ENCODE data around the gene FRYL.

The FRYL gene

GRCh38 chr4:48634688-48635308 lies 145.3 kb downstream of the FRYL start:
- in situ Hi-C loops (cut with MboI; ENCODE audit: low sequenced_read_pairs) = no loop called here

GRCh38 chr4:48633657-48634056 lies 146.4 kb downstream of the FRYL start:
- in situ Hi-C loops (cut with MboI; ENCODE audit: low sequenced_read_pairs) = no loop called here

- in situ Hi-C loops (cut with MboI; ENCODE audit: low sequenced_read_pairs) = no loop called here
Observed at GRCh38 chr4:48629458-48629857, 150.6 kb downstream of the FRYL start.

GRCh38 chr4:48623182-48623780 lies 156.8 kb downstream of the FRYL start:
- in situ Hi-C loops (cut with MboI; ENCODE audit: low sequenced_read_pairs) = no loop called here

- in situ Hi-C loops (cut with MboI; ENCODE audit: low sequenced_read_pairs) = no loop called here
Observed at GRCh38 chr4:48620831-48621230, 159.2 kb downstream of the FRYL start.

- in situ Hi-C loops (cut with MboI; ENCODE audit: low sequenced_read_pairs) = no loop called here
Observed at GRCh38 chr4:48620093-48620492, 160.0 kb downstream of the FRYL start.

- in situ Hi-C loops (cut with MboI; ENCODE audit: low sequenced_read_pairs) = no loop called here
Observed at GRCh38 chr4:48604527-48604926, 175.6 kb downstream of the FRYL start.

GRCh38 chr4:48604041-48604440 lies 176.0 kb downstream of the FRYL start:
- in situ Hi-C loops (cut with MboI; ENCODE audit: low sequenced_read_pairs) = no loop called here

- in situ Hi-C loops (cut with MboI; ENCODE audit: low sequenced_read_pairs) = no loop called here
Observed at GRCh38 chr4:48603366-48604003, 176.6 kb downstream of the FRYL start.

- in situ Hi-C loops (cut with MboI; ENCODE audit: low sequenced_read_pairs) = no loop called here
Observed at GRCh38 chr4:48602763-48603162, 177.3 kb downstream of the FRYL start.

GRCh38 chr4:48602222-48602621 lies 177.9 kb downstream of the FRYL start:
- in situ Hi-C loops (cut with MboI; ENCODE audit: low sequenced_read_pairs) = no loop called here

- in situ Hi-C loops (cut with MboI; ENCODE audit: low sequenced_read_pairs) = no loop called here
Observed at GRCh38 chr4:48596336-48596735, 183.7 kb downstream of the FRYL start.

- in situ Hi-C loops (cut with MboI; ENCODE audit: low sequenced_read_pairs) = no loop called here
Observed at GRCh38 chr4:48594180-48594579, 185.9 kb downstream of the FRYL start.

GRCh38 chr4:48591372-48591771 lies 188.7 kb downstream of the FRYL start:
- in situ Hi-C loops (cut with MboI; ENCODE audit: low sequenced_read_pairs) = no loop called here

GRCh38 chr4:48590884-48591283 lies 189.2 kb downstream of the FRYL start:
- in situ Hi-C loops (cut with MboI; ENCODE audit: low sequenced_read_pairs) = no loop called here

GRCh38 chr4:48589098-48589445 lies 191.0 kb downstream of the FRYL start:
- in situ Hi-C loops (cut with MboI; ENCODE audit: low sequenced_read_pairs) = no loop called here

- in situ Hi-C loops (cut with MboI; ENCODE audit: low sequenced_read_pairs) = no loop called here
Observed at GRCh38 chr4:48588230-48589097, 191.6 kb downstream of the FRYL start.

GRCh38 chr4:48585401-48585800 lies 194.7 kb downstream of the FRYL start:
- in situ Hi-C loops (cut with MboI; ENCODE audit: low sequenced_read_pairs) = no loop called here

GRCh38 chr4:48578132-48578968 lies 201.7 kb downstream of the FRYL start:
- in situ Hi-C loops (cut with MboI; ENCODE audit: low sequenced_read_pairs) = no loop called here

GRCh38 chr4:48575964-48576363 lies 204.1 kb downstream of the FRYL start:
- in situ Hi-C loops (cut with MboI; ENCODE audit: low sequenced_read_pairs) = no loop called here

GRCh38 chr4:48571471-48571870 lies 208.6 kb downstream of the FRYL start:
- in situ Hi-C loops (cut with MboI; ENCODE audit: low sequenced_read_pairs) = no loop called here

Measured in HL-60/S4 (cell line).